LNCAP (cell line): Measurements from ENCODE around the gene PIGQ.

Source experiments
- TF ChIP-seq, protein P1 (sequence below): fragments of 450-650 bp; IDR thresholded peaks from 2 replicates; pipeline ENCODE4 v1.5.1; 2017; ENCODE audit warnings: mild to moderate bottlenecking

The PIGQ gene

DNA sequence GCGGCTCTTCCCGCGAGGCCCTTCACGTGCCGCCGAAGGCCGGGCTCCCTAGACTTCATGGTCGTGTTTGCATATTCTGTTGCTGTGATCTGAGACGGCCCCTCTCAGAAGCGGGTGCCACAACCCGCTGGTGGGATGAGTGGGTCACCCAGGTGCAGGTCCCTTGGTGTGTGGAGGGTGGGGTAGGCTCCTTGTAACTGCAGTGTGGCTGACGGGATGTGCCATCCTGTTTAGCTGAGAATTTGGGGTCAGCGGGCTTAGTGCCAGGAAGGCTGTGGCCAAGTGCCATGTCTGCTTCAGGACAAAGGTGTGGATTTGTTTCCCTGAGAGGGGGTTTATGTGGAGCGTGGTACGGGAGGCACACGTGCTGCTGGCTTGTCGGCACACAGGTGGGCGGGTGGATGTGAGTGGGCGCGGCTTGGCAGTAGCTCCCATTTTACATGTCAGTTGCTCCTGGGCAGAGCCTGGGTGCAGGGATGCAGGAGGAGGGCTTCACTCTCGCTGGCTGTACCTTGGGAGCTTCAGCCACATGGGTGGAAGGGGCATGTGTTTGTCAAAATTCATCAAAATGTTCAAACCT, 51.8 kb downstream of the PIGQ start:
- TF ChIP-seq, protein P1, sequence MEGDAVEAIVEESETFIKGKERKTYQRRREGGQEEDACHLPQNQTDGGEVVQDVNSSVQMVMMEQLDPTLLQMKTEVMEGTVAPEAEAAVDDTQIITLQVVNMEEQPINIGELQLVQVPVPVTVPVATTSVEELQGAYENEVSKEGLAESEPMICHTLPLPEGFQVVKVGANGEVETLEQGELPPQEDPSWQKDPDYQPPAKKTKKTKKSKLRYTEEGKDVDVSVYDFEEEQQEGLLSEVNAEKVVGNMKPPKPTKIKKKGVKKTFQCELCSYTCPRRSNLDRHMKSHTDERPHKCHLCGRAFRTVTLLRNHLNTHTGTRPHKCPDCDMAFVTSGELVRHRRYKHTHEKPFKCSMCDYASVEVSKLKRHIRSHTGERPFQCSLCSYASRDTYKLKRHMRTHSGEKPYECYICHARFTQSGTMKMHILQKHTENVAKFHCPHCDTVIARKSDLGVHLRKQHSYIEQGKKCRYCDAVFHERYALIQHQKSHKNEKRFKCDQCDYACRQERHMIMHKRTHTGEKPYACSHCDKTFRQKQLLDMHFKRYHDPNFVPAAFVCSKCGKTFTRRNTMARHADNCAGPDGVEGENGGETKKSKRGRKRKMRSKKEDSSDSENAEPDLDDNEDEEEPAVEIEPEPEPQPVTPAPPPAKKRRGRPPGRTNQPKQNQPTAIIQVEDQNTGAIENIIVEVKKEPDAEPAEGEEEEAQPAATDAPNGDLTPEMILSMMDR, result no peak

GRCh38 chr16:622920-623280, 53.1 kb downstream of the PIGQ start:
- TF ChIP-seq, protein P1, result no peak

DNA sequence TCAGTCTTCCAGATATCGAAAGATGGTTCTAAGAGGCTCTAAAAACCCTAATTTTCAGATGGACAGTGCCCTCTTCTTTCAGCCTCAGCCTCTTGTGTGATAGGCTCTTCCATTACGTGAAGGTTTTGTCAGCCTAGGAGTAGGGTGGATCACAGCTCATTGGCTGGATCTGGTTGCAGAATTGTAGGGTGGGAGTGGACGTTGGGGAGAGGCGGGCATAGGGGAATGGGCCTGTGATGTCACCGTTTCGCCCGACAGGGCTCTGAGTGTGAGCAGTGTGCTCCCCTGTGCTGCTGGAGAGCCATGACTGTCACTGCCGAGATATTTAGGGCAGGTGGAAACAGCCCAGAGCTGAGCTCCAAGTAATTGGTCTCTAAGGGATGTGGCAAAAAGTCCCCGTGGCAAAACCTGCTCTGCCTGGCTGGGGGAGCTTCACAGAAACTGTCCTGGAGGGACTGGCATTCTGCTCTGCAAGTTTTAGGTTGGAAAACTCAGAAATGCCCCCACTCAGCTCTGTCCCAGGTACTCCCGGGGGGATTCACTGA, 54.8 kb downstream of the PIGQ start:
- TF ChIP-seq, protein P1, result no peak

DNA sequence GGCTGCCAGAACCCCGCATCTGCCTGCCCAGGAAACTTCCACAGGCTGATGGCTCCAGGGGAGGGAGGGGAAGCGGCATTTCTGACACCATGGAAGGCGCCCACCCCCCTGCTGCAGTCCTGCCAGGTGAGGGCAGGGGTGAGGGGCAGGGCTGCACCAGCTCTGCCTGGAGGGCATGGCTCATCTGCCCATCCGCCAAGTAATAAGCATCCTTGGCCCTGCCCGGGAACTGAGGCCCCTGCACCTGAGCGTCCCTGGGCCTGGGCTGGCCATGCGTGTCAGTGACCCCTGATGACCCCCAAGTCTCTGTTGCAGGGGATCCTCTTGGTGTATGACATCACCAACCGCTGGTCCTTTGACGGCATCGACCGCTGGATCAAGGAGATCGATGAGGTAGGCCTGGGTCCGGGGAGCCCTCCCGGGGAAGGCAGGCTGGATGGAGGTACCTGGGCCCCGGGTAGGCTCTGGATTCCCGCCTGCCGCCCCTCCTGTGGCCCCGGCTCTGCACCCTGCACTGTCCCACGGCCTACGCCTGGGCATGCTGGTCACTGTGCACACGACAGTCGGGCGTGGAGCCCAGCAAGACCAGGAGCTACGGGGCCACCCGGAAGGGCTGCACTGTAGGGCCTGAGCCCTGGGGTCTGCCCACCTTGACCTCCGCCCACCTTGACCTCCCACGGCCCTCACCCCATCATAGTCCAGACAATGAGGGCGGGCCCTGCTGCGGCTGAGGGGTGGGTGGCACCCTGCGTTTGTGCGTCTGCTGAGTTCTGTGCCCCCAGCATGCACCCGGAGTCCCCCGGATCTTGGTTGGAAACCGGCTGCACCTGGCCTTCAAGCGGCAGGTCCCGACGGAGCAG, 55.6 kb downstream of the PIGQ start:
- TF ChIP-seq, protein P1, result no peak

- TF ChIP-seq, protein P1, result no peak
These were observed 56.4 kb downstream of the PIGQ start for GRCh38 chr16:625977-626765.

- TF ChIP-seq, protein P1, result no peak
These were observed 57.2 kb downstream of the PIGQ start for GRCh38 chr16:626787-627453.
